Measurements from ENCODE around the gene C18orf32.

DNA sequence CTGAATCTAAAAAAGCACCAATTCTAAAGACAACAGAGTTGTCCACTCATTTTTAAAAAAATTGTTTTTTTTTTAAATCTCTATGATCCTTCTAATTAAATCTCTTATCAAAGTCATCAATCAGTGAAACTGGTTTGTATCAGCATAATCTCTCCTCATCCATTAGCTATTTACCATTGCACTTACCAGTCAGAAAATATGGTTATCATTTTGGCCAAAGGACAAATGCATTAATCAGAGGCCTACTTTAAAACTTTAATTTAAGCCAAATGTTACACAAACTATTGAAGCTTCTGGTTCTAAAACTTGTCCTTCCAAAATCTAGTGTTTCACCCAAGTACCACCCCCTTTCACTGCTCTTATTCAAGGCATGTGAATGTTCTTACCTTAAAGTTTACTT is 3.8 kb downstream of the C18orf32 start:
- TF ChIP-seq LEF1 (IDR thresholded peaks at IDR 0.05; ENCODE audit: borderline replicate concordance) (no peak), FOXK2 (IDR thresholded peaks at IDR 0.05) (no peak), FOXA1 (IDR thresholded peaks at IDR 0.05) (no peak), HDGF (IDR thresholded peaks at IDR 0.05; ENCODE audit: borderline replicate concordance) (no peak)
